HG02763 (cell line): ENCODE results near the gene STK40.

ENCODE experiments used
- ATAC-seq: cut with Tn5 transposase; IDR thresholded peaks from one replicate; pipeline ENCODE4 v1.9.1; 2021; ENCODE audit warnings: mild to moderate bottlenecking, moderate library complexity; ENCODE audit not compliant: unreplicated experiment

STK40 gene

GRCh38 chr1:36398370-36398977 lies 12.8 kb upstream of the STK40 start:
- ATAC-seq, result no peak

- ATAC-seq, result peak; percentile 50
Measured at GRCh38 chr1:36397378-36398230, 11.9 kb upstream of the STK40 start, which contains the start of gene LSM10. LSM10 (minus strand) TSS chr1:36397908; CDS start chr1:36394129, 3,779 bp downstream.

- ATAC-seq, result no peak
Measured at GRCh38 chr1:36397083-36397377, 11.3 kb upstream of the STK40 start.

GRCh38 chr1:36396359-36396758 lies 10.6 kb upstream of the STK40 start:
- ATAC-seq, result no peak

- ATAC-seq, result no peak
Measured at GRCh38 chr1:36393686-36394085, 8.0 kb upstream of the STK40 start.

GRCh38 chr1:36392836-36393235 lies 7.1 kb upstream of the STK40 start:
- no peak for ATAC-seq

GRCh38 chr1:36391271-36391670 lies 5.5 kb upstream of the STK40 start:
- ATAC-seq, result no peak

- no peak for ATAC-seq
Measured at GRCh38 chr1:36390411-36390810, 4.7 kb upstream of the STK40 start.

- ATAC-seq, result no peak
Measured at GRCh38 chr1:36389999-36390398, 4.3 kb upstream of the STK40 start.

GRCh38 chr1:36389261-36389660 lies 3.5 kb upstream of the STK40 start:
- ATAC-seq, result no peak

- ATAC-seq, result no peak
Measured at GRCh38 chr1:36387141-36387949, 1.6 kb upstream of the STK40 start.

GRCh38 chr1:36386265-36387140 lies 779 bp upstream of the STK40 start:
- ATAC-seq, result peak; percentile 23

GRCh38 chr1:36384542-36385409 lies 948 bp downstream of the STK40 start:
- no peak for ATAC-seq

GRCh38 chr1:36383240-36383639 lies 2.5 kb downstream of the STK40 start:
- ATAC-seq, result no peak

GRCh38 chr1:36382669-36383068 lies 3.1 kb downstream of the STK40 start:
- no peak for ATAC-seq

GRCh38 chr1:36382231-36382630 lies 3.5 kb downstream of the STK40 start:
- ATAC-seq, result no peak

- no peak for ATAC-seq
Measured at GRCh38 chr1:36381405-36381804, 4.3 kb downstream of the STK40 start.

- no peak for ATAC-seq
Measured at GRCh38 chr1:36380782-36381181, 4.9 kb downstream of the STK40 start.

- no peak for ATAC-seq
Measured at GRCh38 chr1:36380143-36380619, 5.5 kb downstream of the STK40 start.
